ENCODE measurements around the gene ADSS1.

Gene ADSS1

GRCh38 chr14:104723651-104724406 lies at the start of gene ADSS1:
TSS of gene ADSS1 (plus strand) at chr14:104724229. CDS start at chr14:104724271, 42 bp downstream.
- DNase-seq (ENCODE audit: low spot score): peak; percentile 71

- no peak for DNase-seq (ENCODE audit: low spot score)
Observed at GRCh38 chr14:104675447-104675846, 48.6 kb upstream of the ADSS1 start.

- no peak for DNase-seq (ENCODE audit: low spot score)
Observed at GRCh38 chr14:104676130-104676693, 47.8 kb upstream of the ADSS1 start.

DNA sequence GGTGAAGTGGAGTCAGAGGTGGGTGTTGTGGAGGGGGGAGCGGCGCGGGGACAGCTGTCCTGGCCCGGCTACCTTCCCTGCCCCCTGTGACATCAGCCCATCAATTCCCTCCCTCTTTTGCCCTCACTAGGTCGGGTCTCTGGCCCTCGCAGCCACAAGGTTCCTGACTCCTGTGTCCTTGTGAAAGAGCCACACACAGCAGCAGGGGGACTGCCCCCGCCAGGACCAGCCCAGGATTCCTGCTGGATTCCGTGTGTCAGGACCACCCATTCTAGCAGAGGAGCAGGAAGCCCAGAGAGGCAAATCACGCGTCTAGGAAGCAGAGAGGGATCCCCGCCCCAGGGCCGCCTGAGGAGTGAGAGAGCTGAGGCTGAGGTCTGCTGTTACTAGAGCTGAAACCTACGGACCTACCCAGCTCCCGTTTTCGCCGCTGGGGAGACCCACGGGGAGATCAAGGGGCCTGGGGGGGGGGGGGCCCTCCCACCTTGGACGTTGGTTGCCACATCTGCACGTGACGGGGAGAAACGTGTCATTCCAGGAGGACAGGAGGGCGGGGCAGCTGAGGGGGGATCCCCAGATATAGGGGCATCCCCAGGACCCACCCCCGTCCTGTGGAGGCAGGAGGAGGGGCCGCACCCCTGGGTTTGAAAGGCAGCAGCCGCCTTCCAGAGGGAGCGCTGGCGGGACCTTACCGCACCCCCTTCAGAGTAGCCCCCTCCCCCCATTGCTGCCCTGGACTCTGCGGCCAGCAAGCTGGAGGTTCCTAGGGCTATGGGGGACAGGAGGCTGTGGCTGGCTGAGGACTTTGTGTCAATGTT lies 47.1 kb upstream of the ADSS1 start:
- no peak for DNase-seq (ENCODE audit: low spot score)

DNA sequence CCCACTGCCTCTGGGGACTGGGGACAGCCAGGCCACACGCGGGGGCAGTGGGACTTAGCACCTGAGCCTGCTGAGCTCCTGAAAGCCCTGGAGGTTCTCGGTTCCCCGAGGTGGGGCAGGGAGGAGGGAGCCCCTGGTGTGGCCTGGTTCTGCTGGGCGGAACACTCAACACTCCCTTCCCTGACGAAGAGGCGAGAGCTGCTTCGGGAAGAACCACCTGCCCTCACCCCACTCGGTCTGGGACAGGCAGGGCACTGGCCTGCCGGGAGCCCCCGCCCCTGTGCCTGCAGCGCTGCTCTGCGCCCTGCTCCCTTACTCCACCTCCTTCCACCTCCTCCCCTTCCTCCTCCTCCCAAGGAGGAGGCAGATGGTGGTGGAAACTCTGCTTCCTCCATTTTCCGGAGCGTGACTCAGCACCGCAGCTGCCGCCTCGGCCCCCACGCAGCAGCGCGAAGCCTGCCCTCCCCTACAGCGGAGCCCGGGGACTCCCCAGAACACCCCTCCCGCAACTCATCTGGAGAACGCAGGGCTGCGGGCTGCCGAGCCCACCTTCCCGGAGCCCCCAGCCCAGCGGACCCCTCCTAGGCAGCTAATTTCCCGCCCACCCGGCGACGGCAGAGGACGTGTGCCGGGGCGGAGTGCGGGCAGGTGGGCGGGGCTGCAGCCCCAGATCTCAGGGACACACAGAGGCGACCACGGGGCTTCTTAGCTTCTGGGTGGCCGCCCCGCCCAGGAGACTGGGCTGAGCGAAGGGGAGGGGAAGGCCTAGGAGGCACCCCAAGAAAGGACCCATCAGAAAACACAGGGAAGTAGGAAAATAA lies 46.3 kb upstream of the ADSS1 start:
- peak; percentile 83 for DNase-seq (ENCODE audit: low spot score)

DNA sequence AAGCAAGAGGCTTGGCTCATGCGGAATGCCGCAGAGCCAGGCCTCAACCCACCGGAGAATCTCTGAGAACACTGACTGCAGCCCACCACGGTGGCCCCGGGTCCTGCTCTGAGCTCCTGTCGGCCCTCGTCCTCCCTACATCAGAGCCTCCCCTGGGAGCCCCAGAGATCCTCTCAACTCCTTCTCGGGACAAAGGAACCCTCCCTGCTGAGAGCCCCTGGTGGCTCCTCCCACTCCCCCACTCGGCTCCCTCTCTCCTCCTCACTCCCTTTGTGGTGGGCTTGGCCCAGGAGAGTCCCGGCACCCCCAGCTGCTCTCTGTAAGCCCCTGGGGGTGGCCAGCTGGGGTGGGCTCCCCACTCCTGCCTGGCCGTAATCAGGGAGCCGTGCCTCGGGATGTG lies 45.7 kb upstream of the ADSS1 start:
- DNase-seq (ENCODE audit: low spot score): no peak

DNA sequence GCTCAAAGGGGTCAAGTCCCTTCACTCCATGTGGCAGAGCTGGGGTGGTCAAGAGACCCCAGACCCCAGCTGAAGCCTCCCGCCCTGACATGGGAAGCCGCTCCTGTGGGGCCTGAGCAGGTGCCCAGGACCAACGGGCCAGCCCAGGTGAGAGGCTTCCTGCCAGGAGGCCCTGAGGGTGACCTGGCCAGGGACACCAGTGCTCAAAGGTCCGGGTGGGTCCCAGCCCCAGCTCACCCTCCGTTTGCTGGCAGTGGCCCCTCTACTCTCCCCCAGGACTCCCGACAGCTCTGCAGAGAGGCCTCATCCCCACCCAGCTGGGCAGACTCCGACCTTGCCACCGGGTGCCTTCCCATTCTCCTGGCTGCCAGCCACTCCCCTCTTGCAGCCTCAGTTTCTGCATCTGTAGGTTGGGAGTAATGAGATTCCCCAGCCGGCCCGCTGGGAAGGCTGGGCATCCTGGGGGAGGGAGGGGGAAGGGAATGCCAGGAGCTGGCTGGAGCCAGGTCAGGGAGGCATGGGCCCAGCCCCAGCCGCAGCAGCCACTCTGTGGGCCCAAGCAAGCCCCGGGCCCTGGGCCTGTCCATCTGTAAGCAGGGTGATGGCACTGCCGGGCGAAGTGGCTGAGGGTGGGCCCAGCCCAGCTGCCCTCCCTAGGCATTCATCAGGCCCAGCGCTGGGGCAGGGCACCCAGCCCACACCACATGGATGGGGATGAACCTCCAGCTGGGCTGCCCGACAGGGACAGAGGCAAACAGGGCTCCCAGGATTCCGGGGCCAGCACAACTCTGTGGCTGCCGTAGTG lies 44.9 kb upstream of the ADSS1 start:
- DNase-seq (ENCODE audit: low spot score): no peak

DNA sequence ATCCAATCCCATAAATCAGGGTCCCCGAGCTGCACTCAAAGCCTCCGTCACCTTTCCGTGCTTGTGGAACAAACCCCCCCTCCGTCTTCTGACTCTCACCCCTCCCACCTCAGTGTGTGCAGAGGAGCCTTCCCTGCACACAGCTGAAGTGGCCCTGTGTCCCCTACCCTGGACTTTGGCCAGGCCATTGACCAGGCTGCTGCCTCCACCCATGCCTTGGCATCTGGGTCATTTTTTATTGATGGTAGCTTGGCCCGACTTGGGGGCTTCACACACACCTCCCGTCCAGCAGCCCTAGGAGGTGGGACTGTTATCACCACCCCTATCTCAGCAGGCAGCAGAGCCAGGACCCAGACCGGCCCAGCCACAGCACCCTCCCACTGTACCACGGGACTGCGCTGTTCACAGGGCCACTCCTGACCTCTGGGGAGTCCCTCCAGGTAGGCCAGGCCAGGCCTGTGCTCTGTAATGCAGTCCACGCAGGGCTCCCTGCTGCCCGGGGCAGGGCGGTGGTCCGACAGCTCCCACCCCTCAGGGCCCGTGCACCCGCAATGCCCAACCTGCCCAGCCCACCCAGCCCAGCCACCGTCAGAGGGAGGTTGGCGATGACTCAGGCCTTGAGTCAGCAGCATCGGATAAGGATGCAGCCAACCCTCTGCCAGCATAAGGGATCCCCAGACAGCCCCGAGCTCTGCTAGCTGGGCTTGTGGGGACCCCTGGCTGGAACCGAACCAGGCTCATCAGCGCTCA lies 43.8 kb upstream of the ADSS1 start:
- peak; percentile 90 for DNase-seq (ENCODE audit: low spot score)

GRCh38 chr14:104680806-104681688 lies 43.0 kb upstream of the ADSS1 start:
- DNase-seq (ENCODE audit: low spot score): peak; percentile 88

GRCh38 chr14:104681689-104682074 lies 42.3 kb upstream of the ADSS1 start:
- no peak for DNase-seq (ENCODE audit: low spot score)

GRCh38 chr14:104682107-104682593 lies 41.9 kb upstream of the ADSS1 start:
- no peak for DNase-seq (ENCODE audit: low spot score)

- no peak for DNase-seq (ENCODE audit: low spot score)
Observed at GRCh38 chr14:104683653-104684448, 40.2 kb upstream of the ADSS1 start.

DNA sequence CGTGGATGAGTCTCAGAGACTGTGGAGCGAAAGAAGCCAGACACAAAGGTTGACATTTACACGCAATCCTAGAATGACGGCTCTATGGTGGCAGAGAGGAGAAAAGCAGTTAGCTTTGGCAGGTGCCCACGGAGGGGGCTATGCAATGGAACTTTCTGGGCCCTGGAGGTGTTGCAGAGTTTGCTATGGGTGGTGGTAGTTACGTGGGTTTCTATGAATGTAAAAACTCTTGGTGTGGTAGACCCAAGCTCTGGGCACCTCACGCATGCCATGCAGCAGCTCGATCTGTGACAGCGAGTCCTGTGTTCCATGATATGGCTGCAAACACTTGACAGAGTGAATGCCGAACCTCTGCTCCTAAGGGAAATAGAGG lies 39.6 kb upstream of the ADSS1 start:
- no peak for DNase-seq (ENCODE audit: low spot score)

- no peak for DNase-seq (ENCODE audit: low spot score)
Observed at GRCh38 chr14:104685216-104685997, 38.6 kb upstream of the ADSS1 start.

- no peak for DNase-seq (ENCODE audit: low spot score)
Observed at GRCh38 chr14:104685998-104686610, 37.9 kb upstream of the ADSS1 start.

DNA sequence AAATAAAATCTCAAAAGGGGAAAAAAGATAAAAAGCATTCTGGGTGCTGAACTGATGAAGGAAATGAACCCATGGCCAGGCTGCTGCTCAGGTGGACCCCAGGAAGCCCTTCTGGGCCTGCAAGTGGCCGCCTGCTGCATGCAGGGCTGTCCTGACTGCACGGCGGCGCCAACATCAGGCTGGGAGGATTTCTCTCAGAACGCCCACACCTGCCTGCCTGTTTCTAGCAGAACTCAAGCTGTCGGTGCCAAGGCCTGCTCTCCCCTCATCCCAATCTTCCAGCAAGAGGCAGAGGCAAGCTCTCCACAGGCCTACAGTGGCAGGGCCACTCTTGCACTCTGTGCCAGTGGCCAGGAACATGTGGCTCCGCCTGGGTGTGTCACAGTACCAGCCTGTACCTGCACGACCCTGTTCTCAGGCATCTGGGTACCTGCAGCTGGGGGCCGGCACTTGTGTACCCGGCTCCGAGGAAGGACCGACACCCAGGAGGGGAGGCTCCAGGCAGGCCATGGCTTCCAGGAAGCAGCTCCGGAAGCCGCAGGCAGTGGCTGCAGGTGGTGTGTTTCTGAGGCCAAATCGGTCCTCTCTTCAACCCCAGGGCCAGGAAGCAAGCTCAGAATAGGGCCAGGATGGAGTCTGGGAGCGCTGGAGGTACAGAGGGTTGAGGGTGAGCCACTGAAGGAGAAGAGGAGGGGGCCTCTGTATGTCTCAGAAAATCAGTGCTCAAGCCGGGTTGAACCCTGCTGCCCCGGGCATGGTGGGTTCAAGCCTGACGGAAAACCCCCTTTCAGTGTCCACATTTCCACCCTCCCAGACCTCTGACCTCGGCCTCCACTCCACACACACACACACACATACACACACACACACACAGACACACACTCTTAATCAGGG lies 37.2 kb upstream of the ADSS1 start:
- no peak for DNase-seq (ENCODE audit: low spot score)

All from hematopoietic multipotent progenitor cell treated with erythropoietin and hydrocortisone succinate and interleukin-3 and kit ligand, for 15 days (in vitro differentiated cells).